MCF 10A (cell line): Measurements from ENCODE around the gene SEC22C. TPM values are rescaled to one million over a fixed set of nuclear protein-coding genes. Genes with fewer than 3 reads are reported as not detected.

Experiments
- BruUV-seq: library from RNA; stranded (reverse); fragments of 400-500 nt; replicated peaks from 2 replicates; lab custom pipeline; 2021; lab: Mats Ljungman, UMichigan
- CTCF ChIA-PET: fragments of 300-600 bp; sonication (Branson Sonifier 250); formaldehyde crosslinking; extraction: SDS; loops from one replicate; lab custom pipeline; 2021; ENCODE audit warnings: antibody characterized with exemption, inconsistent platforms; lab: Yijun Ruan, JAX
- POLR2A ChIA-PET: fragments of 300-600, 350-650 bp; sonication (Branson Sonifier 250); formaldehyde crosslinking; extraction: SDS; loops from one replicate; lab custom pipeline; 2020; ENCODE audit warnings: antibody characterized with exemption, inconsistent platforms; lab: Yijun Ruan, JAX
- DNase-seq: peaks from one replicate; pipeline ENCODE4 v3.0.0-alpha.2; 2018; ENCODE audit not compliant: unreplicated experiment
- H3K27ac Mint-ChIP-seq: one replicate; pipeline ENCODE4 v1.8.0; 2022; ENCODE audit warnings: mild to moderate bottlenecking, low read depth, mixed read lengths; ENCODE audit not compliant: unreplicated experiment
- H3K27me3 Mint-ChIP-seq: one replicate; pipeline ENCODE4 v1.8.0; 2022; ENCODE audit warnings: mixed read lengths; ENCODE audit not compliant: insufficient read depth, unreplicated experiment
- H3K36me3 Mint-ChIP-seq: one replicate; pipeline ENCODE4 v1.8.0; 2022; ENCODE audit warnings: mild to moderate bottlenecking, moderate library complexity, mixed read lengths; ENCODE audit not compliant: insufficient read depth, unreplicated experiment
- H3K4me1 Mint-ChIP-seq: one replicate; pipeline ENCODE4 v1.8.0; 2022; ENCODE audit warnings: mixed read lengths; ENCODE audit not compliant: insufficient read depth, unreplicated experiment
- H3K4me3 Mint-ChIP-seq: one replicate; pipeline ENCODE4 v1.8.0; 2022; ENCODE audit warnings: mild to moderate bottlenecking, moderate library complexity, mixed read lengths; ENCODE audit not compliant: unreplicated experiment
- H3K9me3 Mint-ChIP-seq: one replicate; pipeline ENCODE4 v1.8.0; 2022; ENCODE audit warnings: mixed read lengths; ENCODE audit not compliant: unreplicated experiment
- CTCF ChIP-seq: fragments of 200-600 bp; IDR thresholded peaks from one replicate; pipeline ENCODE4 v1.8.0; 2022; ENCODE audit warnings: antibody characterized with exemption, mild to moderate bottlenecking; ENCODE audit not compliant: unreplicated experiment
- intact Hi-C: fragments of 100-400 bp; cut with micrococcal nuclease; formaldehyde crosslinking; loops from 2 replicates; pipeline ENCODE4 v1.14.1; 2022
- total RNA-seq: library from RNA; stranded (reverse); gene quantifications from 2 replicates; pipeline ENCODE4 v1.2.3, GENCODE V29; 2022

Gene SEC22C
- total RNA-seq, 1 experiment from 2014 or later: 55.7 TPM

- Mint-ChIP-seq H3K4me3 (no peak overlapping the region), H3K27me3 (no peaks in the 10 kb centered on the region), H3K36me3 (peaks cover 44% of the 10 kb centered on the region), H3K9me3 (no peaks in the 10 kb centered on the region), H3K27ac (peak overlapping the region; percentile 83), H3K4me1 (peaks cover 19% of the 10 kb centered on the region)
- intact Hi-C loops: loop anchor here (5.0 kb wide), 1 partner anchor 49 kb away; the partner anchor contains the start of gene ZBTB47
- DNase-seq: no peak
- CTCF ChIA-PET: interaction anchor here (0.6 to 3.0 kb wide), 14 partner anchors 10 to 792 kb away, joined by 3 to 30 read pairs (median 4); partner anchors contain the start of gene SEC22C
- BruUV-seq: no TSS peak
- POLR2A ChIA-PET: interaction anchor here (1.2 to 3.9 kb wide), 5 partner anchors 12 to 23 kb away, joined by 3 to 101 read pairs (median 35); partner anchors contain the start of genes SEC22C and SS18L2
- no peak for TF ChIP-seq CTCF
Observed at GRCh38 chr3:42602961-42603360, 21.2 kb upstream of the SEC22C start.

- CTCF ChIA-PET: interaction anchor here (0.5 to 3.0 kb wide), 18 partner anchors 11 to 662 kb away, joined by 3 to 30 read pairs (median 3); partner anchors contain the start of gene SEC22C
- peak overlapping the region; percentile 82 for H3K4me3 Mint-ChIP-seq
- peak; percentile 18 for TF ChIP-seq CTCF
- peak; percentile 45 for DNase-seq
- H3K4me1 Mint-ChIP-seq: peaks cover 19% of the 10 kb centered on the region
- H3K36me3 Mint-ChIP-seq: peaks cover 41% of the 10 kb centered on the region
- no TSS peak for BruUV-seq
- no peaks in the 10 kb centered on the region for H3K9me3 Mint-ChIP-seq
- peak overlapping the region; percentile 90 for H3K27ac Mint-ChIP-seq
- intact Hi-C loops: loop anchor here (1.0 to 5.0 kb wide), 2 partner anchors 20 to 50 kb away; partner anchors contain the start of gene ZBTB47
- H3K27me3 Mint-ChIP-seq: no peaks in the 10 kb centered on the region
- POLR2A ChIA-PET: interaction anchor here (0.6 to 3.9 kb wide), 19 partner anchors 7 to 355 kb away, joined by 3 to 101 read pairs (median 4); partner anchors contain the start of genes SEC22C, SS18L2 and ZBTB47
Observed at GRCh38 chr3:42601896-42602581, 20.3 kb upstream of the SEC22C start.

- Mint-ChIP-seq H3K36me3 (peaks cover 44% of the 10 kb centered on the region), H3K27me3 (no peaks in the 10 kb centered on the region), H3K4me1 (peaks cover 16% of the 10 kb centered on the region), H3K4me3 (peak overlapping the region; percentile 82), H3K27ac (peak overlapping the region; percentile 90), H3K9me3 (no peaks in the 10 kb centered on the region)
- intact Hi-C loops: loop anchor here (1.0 to 5.0 kb wide), 3 partner anchors 11 to 51 kb away; partner anchors contain the start of genes SS18L2 and ZBTB47
- ChIA-PET CTCF (interaction anchor here (0.6 to 3.0 kb wide), 12 partner anchors 10 to 376 kb away, joined by 3 to 30 read pairs (median 4); partner anchors contain the start of gene SEC22C), POLR2A (interaction anchor here (0.6 to 3.9 kb wide), 26 partner anchors 8 to 401 kb away, joined by 3 to 101 read pairs (median 4); partner anchors contain the start of genes SEC22C, SS18L2 and ZBTB47)
- BruUV-seq: no TSS peak
- TF ChIP-seq CTCF: no peak
- DNase-seq: peak; percentile 73
Observed at GRCh38 chr3:42600958-42601675, 19.4 kb upstream of the SEC22C start.
